IMR-90 (cell line): Measurements from ENCODE around the gene GCG. TPM values are rescaled to one million over a fixed set of nuclear protein-coding genes. Genes with fewer than 3 reads are reported as not detected.

Source experiments
- ATAC-seq: fragments of 200-7000 bp; cut with Tn5 transposase; 2 replicates; pipeline ENCODE4 v1.9.1; 2020; ENCODE audit warnings: low read depth, mild to moderate bottlenecking, moderate library complexity
- BruUV-seq: library from RNA; stranded (reverse); fragments of 400-500 nt; replicated peaks from 2 replicates; lab custom pipeline; 2021; lab: Mats Ljungman, UMichigan
- CTCF ChIA-PET: fragments of 300-600 bp; formaldehyde crosslinking; extraction: SDS; loops from one replicate; lab custom pipeline; 2021; ENCODE audit warnings: antibody characterized with exemption; lab: Yijun Ruan, JAX
- POLR2A ChIA-PET: fragments of 300-600 bp; sonication (Branson Sonifier 250); formaldehyde crosslinking; loops from one replicate; lab custom pipeline; 2022; ENCODE audit warnings: antibody characterized with exemption; ENCODE audit not compliant: unreplicated experiment; lab: Charles Lee
- DNase-seq: peaks from one replicate; pipeline ENCODE4 v3.0.0; 2013
- H2AFZ ChIP-seq: replicated peaks from 2 replicates; pipeline ENCODE3; 2013; ENCODE audit warnings: low read length, mild to moderate bottlenecking; ENCODE audit not compliant: poor library complexity
- H2AK5ac ChIP-seq: 2 replicates; pipeline ENCODE4 v1.6.1; 2013; ENCODE audit warnings: low read depth, low read length, inconsistent platforms
- H2AK9ac ChIP-seq: replicated peaks from 2 replicates; pipeline ENCODE3; 2013; ENCODE audit warnings: mild to moderate bottlenecking, low read depth, low read length, moderate library complexity; ENCODE audit not compliant: poor library complexity
- H2BK120ac ChIP-seq: 2 replicates; pipeline ENCODE4 v1.6.1; 2013; ENCODE audit warnings: low read depth, low read length, inconsistent platforms
- H2BK15ac ChIP-seq: 3 replicates; pipeline ENCODE4 v1.6.1; 2013; ENCODE audit warnings: low read depth, low read length, inconsistent platforms
- H2BK20ac ChIP-seq: 2 replicates; pipeline ENCODE4 v1.6.1; 2013; ENCODE audit warnings: low read depth, mild to moderate bottlenecking, inconsistent platforms, low read length, moderate library complexity
- H2BK5ac ChIP-seq: 2 replicates; pipeline ENCODE4 v1.6.1; 2013; ENCODE audit warnings: mild to moderate bottlenecking, low read depth, low read length, inconsistent platforms; ENCODE audit not compliant: poor library complexity, severe bottlenecking
- H3K14ac ChIP-seq: replicated peaks from 2 replicates; pipeline ENCODE4 v1.6.1; 2013; ENCODE audit warnings: low read depth, low read length, inconsistent platforms
- H3K18ac ChIP-seq: 2 replicates; pipeline ENCODE4 v1.6.1; 2013; ENCODE audit warnings: low read depth, low read length, control low read depth
- H3K23ac ChIP-seq: 2 replicates; pipeline ENCODE4 v1.6.1; 2013; ENCODE audit warnings: low read depth, low read length, inconsistent platforms
- H3K27ac ChIP-seq: 2 replicates; pipeline ENCODE4 v1.5.1; 2013; ENCODE audit warnings: mild to moderate bottlenecking, control low read depth, low read length; ENCODE audit not compliant: insufficient read depth
- H3K27me3 ChIP-seq: 2 replicates; pipeline ENCODE4 v1.6.1; 2013; ENCODE audit warnings: low read length; ENCODE audit not compliant: control insufficient read depth, insufficient read depth
- H3K36me3 ChIP-seq: 2 replicates; pipeline ENCODE4 v1.6.1; 2013; ENCODE audit warnings: low read length, mixed read lengths; ENCODE audit not compliant: control insufficient read depth, insufficient read depth
- H3K4ac ChIP-seq: 2 replicates; pipeline ENCODE4 v1.6.1; 2013; ENCODE audit warnings: low read depth, low read length, inconsistent platforms
- H3K4me1 ChIP-seq: 2 replicates; pipeline ENCODE4 v1.6.1; 2013; ENCODE audit warnings: low read length, mixed read lengths; ENCODE audit not compliant: control insufficient read depth, insufficient read depth
- H3K4me2 ChIP-seq: 2 replicates; pipeline ENCODE4 v1.6.1; 2013; ENCODE audit warnings: low read depth, mild to moderate bottlenecking, control low read depth, low read length, moderate library complexity
- H3K4me3 ChIP-seq: 2 replicates; pipeline ENCODE4 v1.5.1; 2013; ENCODE audit warnings: low read depth, mild to moderate bottlenecking, control low read depth, low read length, moderate library complexity; ENCODE audit not compliant: insufficient read depth
- H3K56ac ChIP-seq: 2 replicates; pipeline ENCODE4 v1.6.1; 2013; ENCODE audit warnings: low read length, inconsistent platforms; ENCODE audit not compliant: insufficient read depth; ENCODE audit errors: extremely low read depth
- H3K79me1 ChIP-seq, 2 experiments: 2 replicates each; pipeline ENCODE4 v1.6.1; 2013; ENCODE audit warnings: low read length in 2 of 2, inconsistent platforms in 1 of 2, low read depth in 1 of 2
- H3K9ac ChIP-seq: 2 replicates; pipeline ENCODE4 v1.6.1; 2013; ENCODE audit warnings: low read depth, low read length, control low read depth
- H3K9me1 ChIP-seq: 2 replicates; pipeline ENCODE4 v1.6.1; 2013; ENCODE audit warnings: low read length, inconsistent platforms; ENCODE audit not compliant: insufficient read depth
- H3K9me3 ChIP-seq: 2 replicates; pipeline ENCODE4 v1.6.1; 2013; ENCODE audit warnings: low read length; ENCODE audit not compliant: control insufficient read depth, insufficient read depth
- H4K20me1 ChIP-seq: 2 replicates; pipeline ENCODE4 v1.6.1; 2013; ENCODE audit warnings: low read length, inconsistent platforms; ENCODE audit not compliant: insufficient read depth
- H4K5ac ChIP-seq: 2 replicates; pipeline ENCODE4 v1.6.1; 2013; ENCODE audit warnings: mild to moderate bottlenecking, low read depth, low read length, control low read depth
- H4K8ac ChIP-seq, 2 experiments: 2 replicates each; pipeline ENCODE4 v1.6.1; 2013; ENCODE audit warnings: low read depth in 2 of 2, low read length in 2 of 2, control low read depth in 1 of 2, inconsistent platforms in 1 of 2
- H4K91ac ChIP-seq: 2 replicates; pipeline ENCODE4 v1.6.1; 2013; ENCODE audit warnings: low read depth, low read length, inconsistent platforms; ENCODE audit not compliant: insufficient read depth
- BHLHE40 ChIP-seq: fragments of 150-350 bp; IDR thresholded peaks from 2 replicates; pipeline ENCODE4 v1.6.1; 2016; ENCODE audit warnings: mild to moderate bottlenecking, low read depth, low read length
- CEBPB ChIP-seq: IDR thresholded peaks from 2 replicates; pipeline ENCODE4 v1.6.1; 2012; ENCODE audit warnings: low read depth, low read length, improper control_type of control experiment
- CHD1 ChIP-seq: IDR thresholded peaks from 2 replicates; pipeline ENCODE4 v1.6.1; 2012; ENCODE audit warnings: low read depth, low read length, improper control_type of control experiment
- FOS ChIP-seq: fragments of 150-350 bp; IDR thresholded peaks from 2 replicates; pipeline ENCODE4 v1.6.1; 2016; ENCODE audit warnings: low read depth, low read length
- MAFK ChIP-seq: IDR thresholded peaks from 2 replicates; pipeline ENCODE4 v1.6.1; 2012; ENCODE audit warnings: low read depth, low read length, improper control_type of control experiment
- MAZ ChIP-seq: IDR thresholded peaks from 2 replicates; pipeline ENCODE4 v1.6.1; 2012; ENCODE audit warnings: low read depth, mild to moderate bottlenecking, low read length, improper control_type of control experiment, moderate library complexity, borderline replicate concordance
- MXI1 ChIP-seq: IDR thresholded peaks from 2 replicates; pipeline ENCODE4 v1.6.1; 2012; ENCODE audit warnings: low read depth, mild to moderate bottlenecking, low read length, moderate library complexity, borderline replicate concordance
- NFE2L2 ChIP-seq: fragments of 150-350 bp; IDR thresholded peaks from 2 replicates; pipeline ENCODE4 v1.6.1; 2016; ENCODE audit warnings: low read depth, mild to moderate bottlenecking, low read length
- RAD21 ChIP-seq: IDR thresholded peaks from 2 replicates; pipeline ENCODE4 v1.6.1; 2012; ENCODE audit warnings: low read length, improper control_type of control experiment
- RCOR1 ChIP-seq: IDR thresholded peaks from 2 replicates; pipeline ENCODE4 v1.6.1; 2012; ENCODE audit warnings: mild to moderate bottlenecking, low read length, improper control_type of control experiment; ENCODE audit not compliant: insufficient replicate concordance
- RFX5 ChIP-seq: IDR thresholded peaks from 2 replicates; pipeline ENCODE4 v1.8.0; 2012; ENCODE audit warnings: low read depth, mild to moderate bottlenecking, low read length, moderate library complexity
- SMC3 ChIP-seq: fragments of 150-350 bp; IDR thresholded peaks from 2 replicates; pipeline ENCODE4 v1.6.1; 2016; ENCODE audit warnings: low read depth, mild to moderate bottlenecking, antibody characterized with exemption, low read length, moderate library complexity
- WGBS, 2 experiments: methylation state at CpG; one replicate each; pipeline versions ENCODE4 v1.1.5 to v1.1.7; 2013; ENCODE audit warnings: missing lambda C conversion rate in 2 of 2; ENCODE audit not compliant: insufficient read length in 1 of 2; ENCODE audit errors: extremely low coverage in 2 of 2; 5-methylcytosine and 5-hydroxymethylcytosine counted together
- dilution Hi-C: fragments of 300-500 bp; cut with HindIII; formaldehyde crosslinking; loops from one replicate; pipeline ENCODE4 v1.14.3; 2018; ENCODE audit warnings: low sequenced_read_pairs; ENCODE audit not compliant: unreplicated experiment
- in situ Hi-C: fragments of 300-500 bp; cut with MboI; formaldehyde crosslinking; loops from 3 replicates; pipeline ENCODE4 v1.14.3; 2019; ENCODE audit warnings: low sequenced_read_pairs, inconsistent platforms, mixed read lengths
- intact Hi-C: fragments of 100-400 bp; cut with micrococcal nuclease; formaldehyde crosslinking; loops from 2 replicates; pipeline ENCODE4 v1.10.0; 2022
- polyA plus RNA-seq, 3 experiments: library from polyadenylated mRNA; depleted of rRNA; stranded (reverse); fragments of >200 nt; gene quantifications; 2 replicates each; pipeline ENCODE4 v1.2.3, GENCODE V29; 2012; ENCODE audit warnings: low replicate concordance in 1 of 3
- total RNA-seq: library from RNA; depleted of rRNA; stranded (reverse); fragments of >200 nt; gene quantifications from 2 replicates; pipeline ENCODE4 v1.2.3, GENCODE V29; 2012
- TF ChIP-seq, protein P1 (sequence below): fragments of 150-350 bp; IDR thresholded peaks from 2 replicates; pipeline ENCODE4 v1.6.1; 2017; ENCODE audit warnings: mild to moderate bottlenecking, antibody characterized with exemption, low read length, low read depth
- TF ChIP-seq, protein P2 (sequence below): fragments of 150-350 bp; IDR thresholded peaks from 2 replicates; pipeline ENCODE4 v1.6.1; 2016; ENCODE audit warnings: low read depth, mild to moderate bottlenecking, low read length, moderate library complexity, borderline replicate concordance

Gene GCG
- total and polyA plus RNA-seq, 2 of the 4 experiments (the other 2 are of a cell fraction) = not detected

DNA sequence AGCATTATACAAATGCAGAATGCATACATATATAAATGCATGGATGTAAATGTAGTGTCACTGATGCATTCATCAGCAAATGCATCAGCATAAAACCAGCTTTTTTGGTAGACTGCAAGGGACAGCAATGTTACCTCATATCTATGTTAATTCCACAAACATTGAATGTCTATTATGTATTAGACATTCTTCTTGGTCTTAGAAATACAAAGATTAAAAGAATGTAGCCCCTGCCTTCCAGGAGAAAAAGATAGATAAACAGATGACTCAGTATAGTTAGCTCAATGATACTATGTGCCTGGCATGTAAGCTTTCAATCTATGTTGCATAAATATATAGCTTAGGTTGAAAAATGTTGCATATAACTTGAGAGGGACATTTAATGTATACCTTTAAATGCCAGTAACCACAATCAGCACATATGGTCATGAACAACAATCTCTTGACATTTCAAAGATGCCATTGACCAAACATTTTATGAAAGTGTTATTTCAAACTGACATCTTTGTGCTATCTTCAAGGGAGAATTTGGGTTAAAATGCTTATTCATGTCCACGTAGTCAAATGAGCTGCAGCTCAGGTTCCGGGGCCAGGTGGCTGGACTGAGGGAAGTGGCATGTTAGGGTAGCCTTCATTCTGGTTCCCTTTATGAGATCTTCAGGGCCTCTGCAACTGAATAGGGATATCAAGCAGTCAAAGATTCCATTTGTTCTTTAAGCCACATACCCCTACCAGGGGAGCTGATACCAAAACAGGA, 45.2 kb upstream of the GCG start:
- Histone ChIP-seq H4K5ac (peak overlapping the region; percentile 89), H3K4me2 (peak overlapping the region; percentile 54), H3K9me3 (no peaks in the 10 kb centered on the region), H3K36me3 (peaks cover 19% of the 10 kb centered on the region), H3K56ac (peak overlapping the region; percentile 96), H2AK9ac (peak overlapping the region; percentile 49), H3K9ac (peak overlapping the region; percentile 16; the same call in 1 of the 2 replicates), H4K8ac (peak overlapping the region; percentile 10 to 84), H3K4me3 (no peak overlapping the region), H2AFZ (no peak overlapping the region), H3K4me1 (peaks cover 21% of the 10 kb centered on the region), H2BK15ac (peak overlapping the region; percentile 41; the same call in 1 of the 3 replicates), H3K4ac (peak overlapping the region; percentile 86), H3K18ac (peak overlapping the region; percentile 94), H3K79me1 (peaks cover 0 to 18% of the 10 kb centered on the region in 2 experiments; a peak in 3 of 4 replicates), H2BK120ac (peak overlapping the region; percentile 93), H3K27ac (peak overlapping the region; percentile 89), H4K91ac (peak overlapping the region; percentile 94), H2AK5ac (peak overlapping the region; percentile 78; the same call in 1 of the 2 replicates), H2BK5ac (peak overlapping the region; percentile 95), H3K27me3 (no peaks in the 10 kb centered on the region), H3K14ac (peak overlapping the region; percentile 41), H4K20me1 (peaks cover 7% of the 10 kb centered on the region; the same call in 1 of the 2 replicates), H2BK20ac (peak overlapping the region; percentile 95), H3K23ac (peak overlapping the region; percentile 67; the same call in 1 of the 2 replicates), H3K9me1 (peaks cover 18% of the 10 kb centered on the region)
- no TSS peak for BruUV-seq
- in situ Hi-C loops (no loop called here), dilution Hi-C loops (no loop called here), intact Hi-C loops (loop anchor here (5.0 kb wide), 1 partner anchor 45 kb away; the partner anchor contains the start of gene FAP)
- peak; percentile 82 for ATAC-seq
- WGBS, 2 experiments = no CpG with 5 or more reads among the region's 2 CpGs
- ChIA-PET POLR2A (interaction anchor here (0.6 to 0.9 kb wide), 2 partner anchors 8 to 45 kb away, joined by 3 to 7 read pairs; no protein-coding TSS in a partner anchor), CTCF (interaction anchor here (0.9 kb wide), 1 partner anchor 10 kb away, joined by 3 read pairs; no protein-coding TSS in a partner anchor)
- peak; percentile 89 for DNase-seq
- TF ChIP-seq BHLHE40 = no peak
- TF ChIP-seq CHD1 = no peak
- TF ChIP-seq FOS = peak; percentile 84
- no peak for TF ChIP-seq RCOR1
- no peak for TF ChIP-seq RFX5
- TF ChIP-seq, protein P1, sequence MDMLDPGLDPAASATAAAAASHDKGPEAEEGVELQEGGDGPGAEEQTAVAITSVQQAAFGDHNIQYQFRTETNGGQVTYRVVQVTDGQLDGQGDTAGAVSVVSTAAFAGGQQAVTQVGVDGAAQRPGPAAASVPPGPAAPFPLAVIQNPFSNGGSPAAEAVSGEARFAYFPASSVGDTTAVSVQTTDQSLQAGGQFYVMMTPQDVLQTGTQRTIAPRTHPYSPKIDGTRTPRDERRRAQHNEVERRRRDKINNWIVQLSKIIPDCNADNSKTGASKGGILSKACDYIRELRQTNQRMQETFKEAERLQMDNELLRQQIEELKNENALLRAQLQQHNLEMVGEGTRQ = no peak
- no peak; the same call in 1 of the 2 replicates for TF ChIP-seq MAFK
- TF ChIP-seq NFE2L2 = peak; percentile 68
- no peak for TF ChIP-seq MXI1
- TF ChIP-seq, protein P2, sequence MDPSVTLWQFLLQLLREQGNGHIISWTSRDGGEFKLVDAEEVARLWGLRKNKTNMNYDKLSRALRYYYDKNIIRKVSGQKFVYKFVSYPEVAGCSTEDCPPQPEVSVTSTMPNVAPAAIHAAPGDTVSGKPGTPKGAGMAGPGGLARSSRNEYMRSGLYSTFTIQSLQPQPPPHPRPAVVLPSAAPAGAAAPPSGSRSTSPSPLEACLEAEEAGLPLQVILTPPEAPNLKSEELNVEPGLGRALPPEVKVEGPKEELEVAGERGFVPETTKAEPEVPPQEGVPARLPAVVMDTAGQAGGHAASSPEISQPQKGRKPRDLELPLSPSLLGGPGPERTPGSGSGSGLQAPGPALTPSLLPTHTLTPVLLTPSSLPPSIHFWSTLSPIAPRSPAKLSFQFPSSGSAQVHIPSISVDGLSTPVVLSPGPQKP = no peak
- TF ChIP-seq CEBPB = peak; percentile 59
- no peak for TF ChIP-seq RAD21
- TF ChIP-seq SMC3 = no peak
- TF ChIP-seq MAZ = no peak; the same call in 1 of the 2 replicates
